ENCODE data around the gene TMED6.
"Not testable (repeated sequence)": the region's sequence is repeated elsewhere in the genome, so short reads cannot be mapped to it uniquely, and the experiment has no call there.

Gene TMED6

GRCh38 chr16:69301861-69302260 is 49.7 kb downstream of the TMED6 start:
- DNase-seq (ENCODE audit: low read depth in 2 of 2) = no peak

GRCh38 chr16:69301187-69301586 is 50.4 kb downstream of the TMED6 start:
- DNase-seq (ENCODE audit: low read depth in 2 of 2) = no peak

DNA sequence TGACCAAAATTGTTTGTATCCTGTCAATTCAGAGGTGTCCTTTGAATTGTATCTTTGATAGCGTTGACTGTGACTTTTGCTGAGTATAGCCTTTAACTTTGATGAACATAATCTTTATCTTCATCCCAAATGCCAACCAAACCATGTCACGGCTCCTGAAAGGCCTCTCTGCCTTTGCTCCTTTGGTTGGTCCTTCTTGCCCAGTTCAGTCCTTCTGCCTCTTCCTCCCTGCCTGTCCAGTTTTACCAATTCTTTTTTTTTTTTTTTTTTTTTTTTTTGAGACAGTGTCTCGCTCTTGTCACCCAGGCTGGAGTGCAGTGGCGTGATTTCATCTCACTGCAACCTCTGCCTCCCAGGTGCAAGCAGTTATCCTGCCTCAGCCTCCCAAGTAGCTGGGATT is 53.3 kb downstream of the TMED6 start:
- DNase-seq (ENCODE audit: low read depth in 2 of 2) = no peak

DNA sequence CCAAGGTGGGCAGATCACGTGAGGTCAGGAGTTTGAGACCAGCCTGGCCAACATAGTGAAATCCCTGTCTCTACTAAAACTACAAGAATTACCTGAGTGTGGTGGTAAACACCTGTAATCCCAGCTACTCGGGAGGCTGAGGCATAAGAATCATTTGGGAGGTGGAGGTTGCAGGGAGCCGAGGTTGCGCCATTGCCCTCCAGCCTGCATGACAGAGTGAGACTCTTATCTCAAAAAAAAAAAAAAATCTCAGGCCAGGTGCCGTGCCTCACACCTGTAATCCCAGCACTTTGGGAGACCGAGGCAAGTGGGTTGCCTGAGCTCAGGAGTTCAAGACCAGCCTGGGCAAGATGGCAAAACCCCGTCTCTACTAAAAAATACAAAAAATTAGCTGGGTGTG is 54.8 kb downstream of the TMED6 start:
- DNase-seq (ENCODE audit: low read depth in 2 of 2) = not testable (repeated sequence)

DNA sequence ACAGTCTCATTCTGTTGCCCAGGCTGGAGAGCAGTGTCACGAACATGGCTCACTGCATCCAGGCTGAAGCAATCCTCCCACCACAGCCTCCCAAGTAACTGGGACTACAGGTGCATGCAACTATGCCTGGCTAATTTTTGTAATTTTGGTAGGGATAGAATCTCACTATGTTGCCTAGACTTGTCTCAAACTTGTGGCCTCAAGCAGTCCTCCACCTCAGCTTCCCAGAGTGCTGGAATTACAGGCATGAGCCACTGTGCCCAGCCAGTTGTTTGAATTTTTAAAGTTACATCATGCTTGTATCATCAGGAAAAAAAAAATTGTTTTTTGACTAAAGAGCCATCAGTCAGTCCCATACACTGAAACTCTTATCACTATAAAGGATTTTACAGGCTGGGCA is 57.5 kb downstream of the TMED6 start:
- no peak for DNase-seq (ENCODE audit: low read depth in 2 of 2)

- DNase-seq (ENCODE audit: low read depth in 2 of 2) = no peak
Observed at GRCh38 chr16:69293401-69293800, 58.2 kb downstream of the TMED6 start.

Measured in fibroblast of skin of left quadriceps (primary cell).